T-cell (primary cell): ENCODE results near the gene NCAM1. TPM values are rescaled to one million over a fixed set of nuclear protein-coding genes. Genes with fewer than 3 reads are reported as not detected.

Experiments used
- ATAC-seq, 4 experiments: fragments of 200-7000 bp in 3 of 4; fragments of 150-1000 bp in 1 of 4; cut with Tn5 transposase; replicated peaks in 1 of 4; 1 replicate in 3 of 4; 2 replicates in 1 of 4; pipeline ENCODE4 v1.10.0; 2021; ENCODE audit warnings: moderate library complexity in 3 of 4, mild to moderate bottlenecking in 2 of 4, moderate number of reproducible peaks in 1 of 4
- CTCF ChIA-PET, 2 donors: fragments of 300-600 bp; sonication (Branson Sonifier 250); formaldehyde crosslinking; loops; one replicate each; lab custom pipeline; 2022; ENCODE audit warnings: antibody characterized with exemption in 2 of 2; lab: Charles Lee
- POLR2A ChIA-PET, 2 donors: fragments of 300-600 bp; sonication (Branson Sonifier 250); formaldehyde crosslinking; loops; one replicate each; lab custom pipeline; 2022; ENCODE audit warnings: antibody characterized with exemption in 2 of 2; lab: Charles Lee
- DNase-seq, 35 experiments: peaks; one replicate each; pipeline versions ENCODE4 v3.0.0 to v3.0.0-alpha.2; 2013 to 2023
- H3K27ac ChIP-seq: one replicate; pipeline ENCODE4 v1.5.1; 2013; ENCODE audit warnings: low read length
- H3K27me3 ChIP-seq, 2 experiments: replicated peaks in 1 of 2; 1 replicate in 1 of 2; 2 replicates in 1 of 2; pipeline versions ENCODE4 v1.6.1 to v1.7.0; 2013; ENCODE audit warnings: low read length in 1 of 2, mixed read lengths in 1 of 2; ENCODE audit not compliant: control insufficient read depth in 2 of 2, insufficient read depth in 2 of 2; ENCODE audit errors: extremely low read depth in 1 of 2
- H3K36me3 ChIP-seq, 2 donors: 1 replicate in 1 of 2; 2 replicates in 1 of 2; pipeline versions ENCODE4 v1.6.1 to v1.7.0; 2013; ENCODE audit warnings: low read length in 1 of 2; ENCODE audit not compliant: control insufficient read depth in 2 of 2, insufficient read depth in 1 of 2; ENCODE audit errors: extremely low read depth in 1 of 2
- H3K4me1 ChIP-seq, 2 experiments: 1 replicate in 1 of 2; 2 replicates in 1 of 2; pipeline versions ENCODE4 v1.6.1 to v1.7.0; 2013; ENCODE audit warnings: low read length in 2 of 2, mixed read lengths in 1 of 2; ENCODE audit not compliant: insufficient read depth in 2 of 2, control insufficient read depth in 1 of 2; ENCODE audit errors: extremely low read depth in 1 of 2
- H3K4me3 ChIP-seq, 2 donors: 1 replicate in 1 of 2; 2 replicates in 1 of 2; pipeline versions ENCODE4 v1.5.1 to v1.7.0; 2013; ENCODE audit warnings: mild to moderate bottlenecking in 2 of 2, low read length in 1 of 2, moderate library complexity in 1 of 2; ENCODE audit not compliant: control insufficient read depth in 1 of 2; ENCODE audit errors: extremely low read depth in 1 of 2
- H3K9me3 ChIP-seq: 2 replicates; pipeline ENCODE4 v1.7.0; 2013
- H3K27ac Mint-ChIP-seq, 2 donors: one replicate each; pipeline ENCODE4 v1.8.0; 2020 to 2021; ENCODE audit warnings: mild to moderate bottlenecking in 2 of 2, mixed read lengths in 2 of 2
- H3K27me3 Mint-ChIP-seq, 2 donors: one replicate each; pipeline ENCODE4 v1.8.0; 2021 to 2022; ENCODE audit warnings: mixed read lengths in 2 of 2
- H3K36me3 Mint-ChIP-seq: one replicate; pipeline ENCODE4 v1.8.0; 2021; ENCODE audit warnings: mixed read lengths
- H3K4me1 Mint-ChIP-seq, 3 donors: one replicate each; pipeline ENCODE4 v1.8.0; 2020 to 2022; ENCODE audit warnings: mixed read lengths in 3 of 3, mild to moderate bottlenecking in 1 of 3
- H3K4me3 Mint-ChIP-seq, 3 donors: one replicate each; pipeline ENCODE4 v1.8.0; 2020 to 2022; ENCODE audit warnings: mild to moderate bottlenecking in 3 of 3, mixed read lengths in 3 of 3, moderate library complexity in 3 of 3
- H3K9me3 Mint-ChIP-seq, 3 donors: one replicate each; pipeline ENCODE4 v1.8.0; 2020 to 2022; ENCODE audit warnings: mixed read lengths in 3 of 3
- WGBS: methylation state at CpG from one replicate; pipeline ENCODE4 v1.1.5; 2013; ENCODE audit warnings: missing lambda C conversion rate; ENCODE audit not compliant: insufficient coverage; 5-methylcytosine and 5-hydroxymethylcytosine counted together
- total RNA-seq, 35 experiments: library from RNA in 6 of 35; stranded (reverse) in 6 of 35; fragments of 120-200 nt in 1 of 35; gene quantifications; one replicate each; pipeline versions ENCODE4 v1.2.1 to v1.2.4 and lab custom pipeline; 2013 to 2026

Gene NCAM1
- total RNA-seq, 5 donors from 2014 or later (not counting 1 experiment from before 2014, with no cell fraction given): 0.90 to 1.8 (median 1.1) TPM

GRCh38 chr11:113159988-113160807 lies 199.0 kb downstream of the NCAM1 start:
- H3K4me1 ChIP-seq: no peaks in the 10 kb centered on the region
- no peaks in the 10 kb centered on the region for H3K27me3 ChIP-seq
- Mint-ChIP-seq H3K9me3 (no peaks in the 10 kb centered on the region), H3K27me3 (peaks cover 4 to 8% of the 10 kb centered on the region in 2 donors), H3K4me3 (no peak overlapping the region), H3K36me3 (no peaks in the 10 kb centered on the region), H3K27ac (no peak overlapping the region), H3K4me1 (no peaks in the 10 kb centered on the region)
- DNase-seq (no peak), ATAC-seq (no peak)
- H3K4me3 ChIP-seq: no peak overlapping the region
- WGBS: 87% methylated on average over 5 of the region's 7 CpGs
- ChIA-PET CTCF (no interaction called here), POLR2A (no interaction called here)
- H3K27ac ChIP-seq: no peak overlapping the region
- H3K36me3 ChIP-seq: no peaks in the 10 kb centered on the region
- no peaks in the 10 kb centered on the region for H3K9me3 ChIP-seq

GRCh38 chr11:113160808-113161124 lies 199.5 kb downstream of the NCAM1 start:
- Mint-ChIP-seq H3K27ac (no peak overlapping the region), H3K9me3 (no peaks in the 10 kb centered on the region), H3K27me3 (peaks cover 4 to 8% of the 10 kb centered on the region in 2 donors), H3K36me3 (no peaks in the 10 kb centered on the region), H3K4me3 (no peak overlapping the region), H3K4me1 (no peaks in the 10 kb centered on the region)
- POLR2A ChIA-PET: no interaction called here
- ATAC-seq (no peak), DNase-seq (no peak)
- CTCF ChIA-PET: no interaction called here
- Histone ChIP-seq H3K4me3 (no peak overlapping the region), H3K9me3 (no peaks in the 10 kb centered on the region), H3K27ac (no peak overlapping the region), H3K4me1 (no peaks in the 10 kb centered on the region), H3K36me3 (no peaks in the 10 kb centered on the region), H3K27me3 (no peaks in the 10 kb centered on the region)
- WGBS: 70% methylated on average over 1 of the region's 6 CpGs

GRCh38 chr11:113161711-113162591 lies 200.7 kb downstream of the NCAM1 start:
- H3K27me3 Mint-ChIP-seq: peaks cover 6 to 11% of the 10 kb centered on the region in 2 donors
- ATAC-seq: no peak
- H3K4me1 Mint-ChIP-seq: no peaks in the 10 kb centered on the region
- DNase-seq: no peak
- Histone ChIP-seq H3K9me3 (no peaks in the 10 kb centered on the region), H3K36me3 (no peaks in the 10 kb centered on the region), H3K4me1 (no peaks in the 10 kb centered on the region), H3K4me3 (no peak overlapping the region), H3K27ac (no peak overlapping the region), H3K27me3 (no peaks in the 10 kb centered on the region)
- H3K4me3 Mint-ChIP-seq: no peak overlapping the region
- POLR2A ChIA-PET: no interaction called here
- H3K36me3 Mint-ChIP-seq: no peaks in the 10 kb centered on the region
- WGBS: no CpG with 5 or more reads among the region's 5 CpGs
- CTCF ChIA-PET: no interaction called here
- H3K27ac Mint-ChIP-seq: no peak overlapping the region
- no peaks in the 10 kb centered on the region for H3K9me3 Mint-ChIP-seq

GRCh38 chr11:113162592-113162962 lies 201.4 kb downstream of the NCAM1 start:
- Mint-ChIP-seq H3K9me3 (no peaks in the 10 kb centered on the region), H3K27ac (no peak overlapping the region), H3K36me3 (no peaks in the 10 kb centered on the region), H3K4me1 (no peaks in the 10 kb centered on the region), H3K4me3 (no peak overlapping the region), H3K27me3 (peaks cover 6 to 11% of the 10 kb centered on the region in 2 donors)
- DNase-seq: no peak
- H3K4me3 ChIP-seq: no peak overlapping the region
- ChIA-PET POLR2A (no interaction called here), CTCF (no interaction called here)
- ATAC-seq: no peak
- no peaks in the 10 kb centered on the region for H3K9me3 ChIP-seq
- no peak overlapping the region for H3K27ac ChIP-seq
- H3K27me3 ChIP-seq: no peaks in the 10 kb centered on the region
- H3K4me1 ChIP-seq: no peaks in the 10 kb centered on the region
- H3K36me3 ChIP-seq: no peaks in the 10 kb centered on the region
- WGBS: 85% methylated on average over 10 of the region's 10 CpGs

- CTCF ChIA-PET: no interaction called here
Observed at GRCh38 chr11:113163291-113164030, 202.2 kb downstream of the NCAM1 start.

GRCh38 chr11:113166280-113166679 lies 205.1 kb downstream of the NCAM1 start:
- Mint-ChIP-seq H3K27me3 (peaks cover 6 to 11% of the 10 kb centered on the region in 2 donors), H3K9me3 (no peaks in the 10 kb centered on the region)
- POLR2A ChIA-PET: no interaction called here

More at GRCh38 chr11:113163291-113164030, 202.2 kb downstream of the NCAM1 start:
- Histone ChIP-seq H3K4me1 (no peaks in the 10 kb centered on the region), H3K9me3 (no peaks in the 10 kb centered on the region), H3K36me3 (no peaks in the 10 kb centered on the region), H3K27ac (no peak overlapping the region), H3K27me3 (no peaks in the 10 kb centered on the region), H3K4me3 (no peak overlapping the region)
- H3K36me3 Mint-ChIP-seq: no peaks in the 10 kb centered on the region
- no peaks in the 10 kb centered on the region for H3K9me3 Mint-ChIP-seq
- no peak overlapping the region for H3K4me3 Mint-ChIP-seq
- H3K27me3 Mint-ChIP-seq: peaks cover 6 to 11% of the 10 kb centered on the region in 2 donors
- H3K27ac Mint-ChIP-seq: no peak overlapping the region
- ATAC-seq (no peak), DNase-seq (no peak)
- WGBS: 88% methylated on average over 7 of the region's 9 CpGs
- H3K4me1 Mint-ChIP-seq: no peaks in the 10 kb centered on the region
- POLR2A ChIA-PET: no interaction called here

More at GRCh38 chr11:113166280-113166679, 205.1 kb downstream of the NCAM1 start:
- no CpG with 5 or more reads among the region's 3 CpGs for WGBS
- CTCF ChIA-PET: no interaction called here
- Histone ChIP-seq H3K9me3 (no peaks in the 10 kb centered on the region), H3K27me3 (no peaks in the 10 kb centered on the region), H3K27ac (no peak overlapping the region), H3K4me3 (no peak overlapping the region), H3K36me3 (no peaks in the 10 kb centered on the region), H3K4me1 (no peaks in the 10 kb centered on the region)
- Mint-ChIP-seq H3K4me1 (no peaks in the 10 kb centered on the region), H3K4me3 (no peak overlapping the region), H3K27ac (no peak overlapping the region), H3K36me3 (no peaks in the 10 kb centered on the region)
- no peak for ATAC-seq
- DNase-seq: no peak
